ENCODE results near the gene UBE2F. TPM values are rescaled to one million over a fixed set of nuclear protein-coding genes. Genes with fewer than 3 reads are reported as not detected.

The UBE2F gene
- total RNA-seq, 1 experiment from 2014 or later: 62.1 TPM

- H3K56ac ChIP-seq (ENCODE audit: insufficient read length, low read depth, low read length): no peak overlapping the region
- Mint-ChIP-seq H3K4me3 (no peak overlapping the region), H3K27me3 (ENCODE audit: low read depth) (no peaks in the 10 kb centered on the region; the same call in 1 of the 2 replicates), H3K9me3 (no peaks in the 10 kb centered on the region), H3K4me1 (peaks cover 11 to 12% of the 10 kb centered on the region in 2 experiments), H3K27ac (no peak overlapping the region; a peak in 1 of 7 replicates), H3K36me3 (ENCODE audit: insufficient read depth in 1 of 3, low read depth in 3 of 3) (peaks cover 9 to 26% (median 26%) of the 10 kb centered on the region in 3 experiments; a peak in 6 of 7 replicates)
- no peaks in the 10 kb centered on the region for H3K79me1 ChIP-seq (ENCODE audit: insufficient read depth, low read depth, low read length, poor library complexity, severe bottlenecking)
- H4K20me1 ChIP-seq (ENCODE audit: control insufficient read depth, insufficient read depth, insufficient read length): no peaks in the 10 kb centered on the region
- DNase-seq: no peak
- H4K91ac ChIP-seq (ENCODE audit: insufficient read length, low read depth, low read length): no peak overlapping the region
- H3K23me2 ChIP-seq (ENCODE audit: insufficient read length, low read depth, low read length, poor library complexity, severe bottlenecking): no peaks in the 10 kb centered on the region
- H2BK120ac ChIP-seq (ENCODE audit: low read depth, low read length, poor library complexity, severe bottlenecking): no peak overlapping the region
- H4K5ac ChIP-seq (ENCODE audit: insufficient read length, low read depth, low read length): no peak overlapping the region
- H2AK5ac ChIP-seq (ENCODE audit: insufficient read length, low read length): no peak overlapping the region
- H3K4me2 ChIP-seq (ENCODE audit: insufficient read depth, insufficient read length, low read length): no peak overlapping the region
- no peak overlapping the region for H3K23ac ChIP-seq (ENCODE audit: insufficient read length, low read depth, low read length)
- no peak overlapping the region for H3T11ph ChIP-seq (ENCODE audit: low read length)
- H2BK5ac ChIP-seq (ENCODE audit: insufficient read length, low read length): no peak overlapping the region
- H3K79me2 ChIP-seq (ENCODE audit: insufficient read depth, low read length): peaks cover 2% of the 10 kb centered on the region; the same call in 1 of the 2 replicates
- H3K14ac ChIP-seq (ENCODE audit: insufficient read depth, low read length): no peak overlapping the region
- H2BK15ac ChIP-seq (ENCODE audit: low read depth, low read length): no peak overlapping the region
- H3K9ac ChIP-seq (ENCODE audit: extremely low read depth, insufficient read length, low read length): no peak overlapping the region
- H2AFZ ChIP-seq (ENCODE audit: low read length): no peak overlapping the region
- no peaks in the 10 kb centered on the region for H3K4me1 ChIP-seq (ENCODE audit: insufficient read depth, low read length)
- WGBS (ENCODE audit: extremely low coverage, insufficient read length, low lambda C conversion rate): no CpG with 5 or more reads among the region's 5 CpGs
- H3K9me3 ChIP-seq (ENCODE audit: control insufficient read depth, low read depth, low read length): no peaks in the 10 kb centered on the region
- no peak overlapping the region for H2BK20ac ChIP-seq (ENCODE audit: low read depth, low read length, poor library complexity, severe bottlenecking)
- H4K8ac ChIP-seq (replicated peaks; ENCODE audit: insufficient read length, low read depth, low read length): no peak overlapping the region
- H3K4ac ChIP-seq (ENCODE audit: low read depth, low read length): no peak overlapping the region
- H3K18ac ChIP-seq (ENCODE audit: insufficient read length, low read depth, low read length): no peak overlapping the region
- no peak overlapping the region for H3K27ac ChIP-seq (ENCODE audit: insufficient read length, low read depth, low read length)
- H3K27me3 ChIP-seq (ENCODE audit: insufficient read depth, low read length): no peaks in the 10 kb centered on the region
- TF ChIP-seq CTCF (conservative IDR thresholded peaks at IDR 0.05): no peak
- no peak overlapping the region for H2BK12ac ChIP-seq (ENCODE audit: insufficient read length, low read depth, low read length)
These were observed 55.9 kb downstream of the UBE2F start for GRCh38 chr2:238022594-238023157.

All from H9 (cell line).